ENCODE measurements around the gene HERC2.
A peak's percentile ranks its signal among the peaks of the same experiment; 100 is the strongest.
"Not testable (repeated sequence)": the region's sequence is repeated elsewhere in the genome, so short reads cannot be mapped to it uniquely, and the experiment has no call there.

HERC2 gene

DNA sequence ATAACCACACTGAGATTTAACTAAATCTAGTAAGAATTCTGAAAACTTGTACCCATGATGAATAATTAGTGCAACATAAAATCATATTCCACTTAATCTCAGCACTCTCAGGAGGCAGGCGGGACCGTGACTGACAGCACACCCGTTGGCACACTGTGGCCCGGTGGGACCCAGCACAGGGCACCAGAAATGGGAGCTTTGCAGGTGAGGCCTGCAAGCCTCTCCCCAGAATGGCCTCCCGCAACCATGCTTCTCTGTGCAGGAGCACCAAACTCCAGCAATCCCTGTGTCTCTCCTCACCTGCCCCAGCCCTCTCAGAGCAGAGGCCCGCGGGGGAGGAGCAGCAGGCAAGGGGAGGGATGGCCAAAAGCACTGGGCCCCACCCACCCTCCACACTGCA is 191.3 kb downstream of the HERC2 start:
- no peak for DNase-seq

DNA sequence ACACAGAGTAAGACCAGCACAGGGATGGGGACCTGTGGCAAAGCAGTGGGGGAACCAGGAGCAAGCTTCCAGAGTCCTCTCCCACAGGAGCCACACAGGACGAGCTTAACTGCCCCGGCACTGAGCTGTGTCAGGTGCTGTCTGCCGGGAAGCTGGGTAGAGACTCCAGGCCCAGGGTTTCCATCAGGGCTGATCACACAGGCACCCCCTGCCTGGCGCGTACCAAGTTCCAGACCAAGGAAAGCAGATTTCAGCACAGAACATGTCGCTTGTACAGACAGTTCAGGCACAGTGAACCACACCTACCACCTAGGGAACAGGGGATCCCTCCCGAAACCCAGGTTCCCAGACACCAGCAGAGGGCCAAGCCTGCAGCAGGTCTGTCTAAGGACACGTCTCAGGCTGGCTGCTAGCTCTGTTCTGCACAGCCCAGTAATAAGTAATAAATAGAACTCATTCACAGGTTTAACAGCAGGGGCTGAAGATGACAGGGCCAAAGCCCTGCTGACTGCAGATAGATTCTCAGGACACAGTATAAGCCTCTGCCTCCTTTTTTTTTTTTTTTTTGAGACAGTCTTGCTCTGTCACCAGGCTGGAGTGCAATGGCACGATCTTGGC is 192.6 kb downstream of the HERC2 start:
- DNase-seq = no peak

- peak in 13 of 14 donors; percentile 10 to 89 (median 74) for DNase-seq
Observed at GRCh38 chr15:28128031-28128430, 193.9 kb downstream of the HERC2 start.

- no peak for DNase-seq
Observed at GRCh38 chr15:28127036-28127435, 194.9 kb downstream of the HERC2 start.

DNA sequence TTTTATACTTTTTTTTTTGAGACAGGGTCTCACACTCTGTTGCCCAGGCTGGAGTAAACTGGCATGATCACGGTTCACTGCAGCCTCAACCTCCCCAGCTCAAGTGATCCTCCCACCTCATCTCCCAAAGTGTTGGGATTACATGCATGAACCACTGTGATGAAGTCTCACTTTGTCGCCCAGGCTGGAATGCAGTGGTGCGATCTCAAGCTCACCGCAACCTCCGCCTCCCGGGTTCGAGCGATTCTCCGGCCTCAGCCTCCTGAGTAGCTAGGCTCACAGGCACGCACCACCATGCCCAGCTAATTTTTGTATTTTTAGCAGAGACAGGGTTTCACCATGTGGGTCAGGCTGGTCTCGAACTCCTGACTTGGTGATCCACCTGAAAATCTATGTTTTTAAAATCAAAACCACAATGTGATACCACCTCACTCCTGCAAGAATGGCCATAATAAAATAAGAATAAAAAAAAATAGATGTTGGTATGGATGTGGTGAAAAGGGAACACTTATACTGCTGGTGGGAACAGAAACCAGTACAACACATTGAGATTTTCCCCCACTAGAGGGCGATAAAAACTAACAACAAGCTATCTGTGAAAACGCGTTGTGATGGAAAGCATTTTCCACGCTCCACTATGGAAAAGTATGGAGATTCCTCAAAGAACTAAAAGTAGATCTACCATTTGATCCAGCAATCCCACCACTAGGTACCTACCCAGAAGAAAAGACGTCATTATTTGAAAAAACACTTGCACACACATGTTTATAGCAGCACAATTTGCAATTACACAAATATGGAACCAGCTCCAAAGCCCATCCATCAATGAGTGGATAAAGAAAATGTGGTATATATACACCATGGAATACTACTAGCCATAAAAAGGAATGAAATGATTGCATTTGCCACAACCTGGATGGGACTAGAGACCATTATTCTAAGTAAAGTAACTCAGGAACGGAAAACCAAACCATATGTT is 196.0 kb downstream of the HERC2 start:
- DNase-seq = peak in 1 of 14 donors; percentile 20

DNA sequence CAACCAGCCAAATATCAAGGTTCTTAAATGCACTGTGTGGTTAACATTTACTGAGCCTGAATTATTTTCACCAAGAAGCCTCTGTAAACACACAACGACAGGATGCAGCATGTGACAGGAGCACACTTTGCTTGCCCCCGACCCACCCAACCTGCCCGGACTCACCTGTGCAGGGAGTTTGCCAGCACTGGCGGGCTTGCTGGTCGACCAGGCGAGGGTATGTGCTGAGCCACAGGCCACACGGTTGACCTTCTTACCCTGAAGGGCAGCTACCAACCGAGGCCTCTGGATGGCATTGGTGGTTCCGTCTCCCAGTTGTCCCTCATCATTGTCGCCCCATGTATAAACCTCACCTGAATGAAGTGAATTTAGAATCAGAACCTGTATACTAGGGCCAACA is 197.1 kb downstream of the HERC2 start:
- no peak for DNase-seq

DNA sequence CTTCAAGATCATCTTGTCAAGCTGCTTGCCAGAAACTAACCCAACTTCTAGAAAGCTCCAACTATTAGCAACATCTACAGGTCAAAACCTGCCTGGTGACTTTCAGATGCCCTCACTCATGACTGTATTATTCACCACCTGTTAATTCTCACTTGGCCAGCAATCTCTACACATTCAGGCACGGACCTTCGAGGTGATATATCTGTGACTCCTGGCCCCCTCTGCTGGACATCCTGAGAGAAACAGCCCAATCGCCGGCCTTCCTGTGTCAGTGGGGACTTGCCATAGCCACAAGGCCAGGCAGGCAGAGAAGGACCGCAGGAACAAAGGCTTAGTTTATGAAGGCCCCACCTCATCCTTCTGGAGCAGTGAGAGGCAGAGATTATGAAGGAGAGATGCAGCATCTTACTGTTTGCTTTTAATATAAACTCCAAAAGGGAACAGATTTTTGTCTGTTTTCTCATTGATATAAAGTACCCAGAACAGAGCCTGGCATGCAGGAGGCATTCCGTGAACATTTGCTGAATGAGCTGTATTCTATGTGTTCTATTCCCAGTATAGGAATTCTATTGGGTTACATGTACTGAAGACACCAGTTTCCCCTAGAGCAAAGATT is 198.5 kb downstream of the HERC2 start:
- DNase-seq = peak in 9 of 14 donors; percentile 13 to 59 (median 26)

GRCh38 chr15:28122038-28122949 is 199.7 kb downstream of the HERC2 start:
- no peak for DNase-seq

DNA sequence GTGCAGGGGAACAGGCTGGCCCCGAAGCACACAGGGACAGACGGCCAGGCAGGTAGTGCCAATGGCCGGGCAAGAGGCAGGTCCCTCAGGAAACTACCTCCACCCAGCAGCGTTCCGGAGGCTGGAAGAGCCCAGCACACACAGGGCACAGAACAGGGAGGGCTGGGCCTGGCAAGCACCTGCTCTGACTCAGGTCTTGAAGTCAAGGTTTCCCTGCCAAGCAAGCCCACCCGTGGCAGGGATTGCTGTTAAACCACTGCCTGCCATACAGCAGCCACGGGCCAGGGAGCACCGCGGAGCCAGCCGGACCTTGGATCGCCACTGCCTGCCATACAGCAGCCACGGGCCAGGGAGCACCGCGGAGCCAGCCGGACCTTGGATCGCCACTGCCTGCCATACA is 200.4 kb downstream of the HERC2 start:
- DNase-seq = not testable (repeated sequence)

DNA sequence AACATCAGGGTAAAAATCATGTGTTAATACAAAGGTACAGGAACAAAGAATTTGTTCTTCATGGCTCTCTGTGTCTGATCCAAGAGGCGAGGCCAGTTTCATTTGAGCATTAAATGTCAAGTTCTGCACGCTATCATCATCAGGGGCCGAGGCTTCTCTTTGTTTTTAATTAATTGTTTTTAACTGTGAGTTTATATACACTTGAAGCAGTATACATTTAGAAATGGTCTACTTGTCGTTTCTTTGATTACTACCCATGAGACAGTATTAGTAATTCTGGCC is 201.7 kb downstream of the HERC2 start:
- DNase-seq = no peak

DNA sequence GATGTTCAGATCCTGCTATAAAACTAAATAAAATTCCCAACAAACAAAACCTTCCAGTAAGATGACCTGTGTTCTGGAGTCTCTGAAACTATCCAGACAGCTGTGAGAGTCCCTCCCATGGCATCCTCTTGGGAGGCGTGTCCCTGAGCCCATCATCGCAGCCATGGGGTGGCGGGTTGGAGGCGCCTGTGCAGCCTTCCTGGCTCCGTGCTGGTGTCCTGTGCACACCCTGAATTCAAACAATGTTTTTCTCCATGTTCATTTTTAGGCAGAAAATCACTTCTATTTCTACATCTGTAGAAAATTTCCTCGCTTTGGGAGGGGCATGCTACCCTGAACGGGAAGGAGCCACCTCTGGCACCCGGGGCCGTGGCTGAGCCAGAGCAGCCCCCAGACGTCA is 203.4 kb downstream of the HERC2 start:
- no peak for DNase-seq

GRCh38 chr15:28118083-28118482 is 203.9 kb downstream of the HERC2 start:
- DNase-seq = no peak

DNA sequence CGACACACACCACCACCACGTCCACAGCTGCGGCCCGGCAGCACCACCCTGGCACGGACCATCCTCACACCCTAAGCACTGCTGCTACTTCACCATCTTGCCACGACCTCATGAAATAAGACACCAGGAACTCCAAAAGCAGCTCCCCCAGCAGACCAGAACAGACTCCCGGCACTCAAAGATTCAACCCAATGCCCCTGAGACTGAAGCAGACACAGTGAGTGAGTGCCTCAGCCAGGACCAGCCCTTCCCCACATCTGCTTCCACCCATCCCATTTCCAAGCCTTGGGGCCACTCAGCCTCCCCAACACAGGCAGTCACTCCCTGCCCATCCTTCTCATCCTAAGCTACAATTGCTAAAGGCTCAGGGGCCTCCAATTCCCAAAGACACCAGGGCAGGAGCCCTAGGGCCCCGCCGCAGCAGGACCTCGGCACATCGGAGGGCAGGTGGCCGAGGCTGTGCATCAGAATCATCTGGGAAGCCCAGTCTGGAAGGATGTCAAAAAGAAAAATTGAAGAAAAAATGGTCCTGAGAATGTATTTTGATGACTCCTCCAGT is 204.5 kb downstream of the HERC2 start:
- DNase-seq = no peak

- DNase-seq = no peak
Observed at GRCh38 chr15:28116521-28117431, 205.2 kb downstream of the HERC2 start.

- no peak for DNase-seq
Observed at GRCh38 chr15:28115871-28116270, 206.1 kb downstream of the HERC2 start.

- DNase-seq = no peak
Observed at GRCh38 chr15:28114721-28115622, 207.0 kb downstream of the HERC2 start.

GRCh38 chr15:28114114-28114455 is 207.9 kb downstream of the HERC2 start:
- DNase-seq = no peak

- peak in 1 of 14 donors; percentile 65 for DNase-seq
Observed at GRCh38 chr15:28113394-28114113, 208.4 kb downstream of the HERC2 start.

DNA sequence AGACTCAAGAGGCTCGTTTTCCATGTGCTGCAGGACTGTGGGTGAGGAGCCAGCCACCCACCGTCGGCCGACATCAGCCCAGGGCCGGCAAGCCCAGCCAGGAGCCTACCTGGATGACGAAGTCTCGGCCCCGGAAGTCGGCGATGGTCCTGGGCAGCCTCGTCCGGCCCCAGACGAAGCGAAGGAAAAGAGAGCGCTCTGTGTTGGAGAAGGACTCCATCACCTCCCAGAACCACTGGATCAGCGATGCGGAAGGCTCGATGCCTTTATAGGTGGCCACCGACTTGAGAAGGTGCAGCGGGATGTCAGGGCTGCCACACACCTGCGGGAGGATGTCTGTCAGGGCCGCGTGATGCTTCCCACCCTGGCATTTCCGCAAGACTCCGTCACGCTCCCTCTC is 209.0 kb downstream of the HERC2 start:
- DNase-seq = no peak

All from C1 segment of cervical spinal cord (tissue), 14 donors.